Activated naive CD4-positive, alpha-beta T cell treated with anti-CD3 and anti-CD28 coated beads for 36 hours (primary cell): ENCODE measurements around the gene P3R3URF. TPM values are rescaled to one million over a fixed set of nuclear protein-coding genes. Genes with fewer than 3 reads are reported as not detected.
A peak's percentile ranks its signal among the peaks of the same experiment; 100 is the strongest.

Experiments used
- CTCF ChIA-PET: fragments of 350-600 bp; sonication (Branson Sonifier 250); formaldehyde crosslinking; loops from one replicate; lab custom pipeline; 2021; ENCODE audit warnings: antibody characterized with exemption; lab: Charles Lee
- DNase-seq: peaks from one replicate; pipeline ENCODE4 v3.0.0-alpha.2; 2020
- H3K27ac Mint-ChIP-seq: one replicate; pipeline ENCODE4 v1.8.0; 2021; ENCODE audit warnings: mild to moderate bottlenecking, mixed read lengths
- H3K27me3 Mint-ChIP-seq: one replicate; pipeline ENCODE4 v1.8.0; 2021; ENCODE audit warnings: low read depth, mixed read lengths
- H3K36me3 Mint-ChIP-seq: one replicate; pipeline ENCODE4 v1.8.0; 2021; ENCODE audit warnings: low read depth, mixed read lengths
- H3K4me1 Mint-ChIP-seq: one replicate; pipeline ENCODE4 v1.8.0; 2021; ENCODE audit warnings: low read depth, mixed read lengths
- H3K4me3 Mint-ChIP-seq: one replicate; pipeline ENCODE4 v1.8.0; 2021; ENCODE audit warnings: mild to moderate bottlenecking, moderate library complexity, mixed read lengths
- H3K9me3 Mint-ChIP-seq: one replicate; pipeline ENCODE4 v1.8.0; 2021; ENCODE audit warnings: mixed read lengths
- intact Hi-C: fragments of 100-400 bp; cut with micrococcal nuclease; formaldehyde crosslinking; loops from one replicate; pipeline ENCODE4 v1.15.1; 2023
- total RNA-seq, 2 experiments: library from RNA; stranded (reverse); gene quantifications; one replicate each; pipeline ENCODE4 v1.2.3, GENCODE V29; 2021

P3R3URF gene
- total RNA-seq, 2 experiments from 2014 or later, result not detected

- Mint-ChIP-seq H3K9me3 (no peaks in the 10 kb centered on the region), H3K27me3 (peaks cover 24% of the 10 kb centered on the region), H3K36me3 (no peaks in the 10 kb centered on the region), H3K27ac (no peak overlapping the region), H3K4me3 (no peak overlapping the region), H3K4me1 (peaks cover 13% of the 10 kb centered on the region)
- DNase-seq, result no peak
- CTCF ChIA-PET, result no interaction called here
- intact Hi-C loops, result no loop called here
Measured at GRCh38 chr1:46136711-46137110, 39.6 kb downstream of the P3R3URF start.

- Mint-ChIP-seq H3K9me3 (no peaks in the 10 kb centered on the region), H3K4me3 (no peak overlapping the region), H3K27me3 (peaks cover 39% of the 10 kb centered on the region), H3K4me1 (peaks cover 19% of the 10 kb centered on the region), H3K27ac (no peak overlapping the region), H3K36me3 (no peaks in the 10 kb centered on the region)
- peak; percentile 8 for DNase-seq
- CTCF ChIA-PET, result interaction anchor here (0.7 to 1.1 kb wide), 2 partner anchors 17 to 46 kb away, joined by 3 read pairs; no protein-coding TSS in a partner anchor
- intact Hi-C loops, result loop anchor here (5.0 kb wide), 1 partner anchor 552 kb away; the partner anchor contains the start of gene NASP
Measured at GRCh38 chr1:46134660-46135331, 41.5 kb downstream of the P3R3URF start.

- Mint-ChIP-seq H3K27me3 (peaks cover 44% of the 10 kb centered on the region), H3K4me3 (peak overlapping the region; percentile 84), H3K36me3 (no peaks in the 10 kb centered on the region), H3K9me3 (no peaks in the 10 kb centered on the region), H3K27ac (no peak overlapping the region), H3K4me1 (peaks cover 19% of the 10 kb centered on the region)
- CTCF ChIA-PET, result no interaction called here
- intact Hi-C loops, result loop anchor here (2.0 to 5.0 kb wide), 3 partner anchors 33 to 552 kb away; partner anchors contain the start of genes NASP and RAD54L
- no peak for DNase-seq
Measured at GRCh38 chr1:46133781-46134350, 42.4 kb downstream of the P3R3URF start.

GRCh38 chr1:46133181-46133658, 43.1 kb downstream of the P3R3URF start:
- Mint-ChIP-seq H3K4me1 (peaks cover 19% of the 10 kb centered on the region), H3K36me3 (no peaks in the 10 kb centered on the region), H3K4me3 (peak overlapping the region; percentile 84), H3K27ac (no peak overlapping the region), H3K27me3 (peaks cover 48% of the 10 kb centered on the region), H3K9me3 (no peaks in the 10 kb centered on the region)
- DNase-seq, result no peak
- CTCF ChIA-PET, result no interaction called here
- intact Hi-C loops, result loop anchor here (2.0 to 5.0 kb wide), 3 partner anchors 34 to 551 kb away; partner anchors contain the start of genes NASP and RAD54L

- Mint-ChIP-seq H3K27me3 (peaks cover 50% of the 10 kb centered on the region), H3K27ac (peak within 1 kb of the TSS; percentile 56), H3K4me1 (peaks cover 19% of the 10 kb centered on the region), H3K36me3 (no peaks in the 10 kb centered on the region), H3K9me3 (no peaks in the 10 kb centered on the region), H3K4me3 (peak within 1 kb of the TSS; percentile 84)
- intact Hi-C loops, result loop anchor here (2.0 to 5.0 kb wide), 3 partner anchors 34 to 550 kb away; partner anchors contain the start of genes NASP and RAD54L
- CTCF ChIA-PET, result interaction anchor here (0.8 to 1.1 kb wide), 4 partner anchors 47 to 96 kb away, joined by 3 to 5 read pairs (median 3); partner anchors contain the start of gene POMGNT1
- peak; percentile 90 for DNase-seq
Measured at GRCh38 chr1:46132529-46133180, 43.6 kb downstream of the P3R3URF start, which contains the start of gene PIK3R3. PIK3R3 (minus strand) TSS chr1:46132629; CDS start chr1:46131952, 677 bp downstream.

GRCh38 chr1:46131712-46132528, 44.4 kb downstream of the P3R3URF start:
- DNase-seq, result peak; percentile 38
- Mint-ChIP-seq H3K4me3 (peak overlapping the region; percentile 84), H3K27me3 (peaks cover 50% of the 10 kb centered on the region), H3K9me3 (no peaks in the 10 kb centered on the region), H3K27ac (no peak overlapping the region), H3K4me1 (peaks cover 19% of the 10 kb centered on the region), H3K36me3 (no peaks in the 10 kb centered on the region)
- intact Hi-C loops, result loop anchor here (2.0 to 5.0 kb wide), 3 partner anchors 35 to 550 kb away; partner anchors contain the start of genes NASP and RAD54L
- CTCF ChIA-PET, result interaction anchor here (0.6 to 1.1 kb wide), 6 partner anchors 28 to 95 kb away, joined by 3 to 5 read pairs (median 3); partner anchors contain the start of gene POMGNT1

- peaks cover 50% of the 10 kb centered on the region for H3K27me3 Mint-ChIP-seq
- peaks cover 19% of the 10 kb centered on the region for H3K4me1 Mint-ChIP-seq
- no peaks in the 10 kb centered on the region for H3K9me3 Mint-ChIP-seq
- intact Hi-C loops, result loop anchor here (5.0 kb wide), 1 partner anchor 549 kb away; the partner anchor contains the start of gene NASP
- H3K27ac Mint-ChIP-seq, result no peak overlapping the region
- DNase-seq, result no peak
- no peaks in the 10 kb centered on the region for H3K36me3 Mint-ChIP-seq
- CTCF ChIA-PET, result interaction anchor here (0.6 to 1.1 kb wide), 2 partner anchors 29 to 51 kb away, joined by 3 to 4 read pairs; no protein-coding TSS in a partner anchor
- no peak overlapping the region for H3K4me3 Mint-ChIP-seq
Measured at GRCh38 chr1:46131093-46131492, 45.2 kb downstream of the P3R3URF start.

GRCh38 chr1:46130606-46131005, 45.7 kb downstream of the P3R3URF start:
- peaks cover 19% of the 10 kb centered on the region for H3K4me1 Mint-ChIP-seq
- CTCF ChIA-PET, result no interaction called here
- H3K4me3 Mint-ChIP-seq, result no peak overlapping the region
- no peak for DNase-seq
- no peak overlapping the region for H3K27ac Mint-ChIP-seq
- intact Hi-C loops, result loop anchor here (5.0 kb wide), 1 partner anchor 548 kb away; the partner anchor contains the start of gene NASP
- no peaks in the 10 kb centered on the region for H3K9me3 Mint-ChIP-seq
- no peaks in the 10 kb centered on the region for H3K36me3 Mint-ChIP-seq
- H3K27me3 Mint-ChIP-seq, result peaks cover 50% of the 10 kb centered on the region

GRCh38 chr1:46130121-46130520, 46.2 kb downstream of the P3R3URF start:
- no peak overlapping the region for H3K27ac Mint-ChIP-seq
- intact Hi-C loops, result loop anchor here (5.0 kb wide), 1 partner anchor 548 kb away; the partner anchor contains the start of gene NASP
- no peak for DNase-seq
- H3K36me3 Mint-ChIP-seq, result no peaks in the 10 kb centered on the region
- H3K4me1 Mint-ChIP-seq, result peaks cover 19% of the 10 kb centered on the region
- CTCF ChIA-PET, result no interaction called here
- no peak overlapping the region for H3K4me3 Mint-ChIP-seq
- peaks cover 50% of the 10 kb centered on the region for H3K27me3 Mint-ChIP-seq
- H3K9me3 Mint-ChIP-seq, result no peaks in the 10 kb centered on the region

GRCh38 chr1:46128344-46128743, 47.9 kb downstream of the P3R3URF start:
- Mint-ChIP-seq H3K27ac (no peak overlapping the region), H3K4me1 (peaks cover 16% of the 10 kb centered on the region), H3K27me3 (peaks cover 42% of the 10 kb centered on the region), H3K9me3 (no peaks in the 10 kb centered on the region), H3K36me3 (no peaks in the 10 kb centered on the region), H3K4me3 (no peak overlapping the region)
- intact Hi-C loops, result no loop called here
- DNase-seq, result no peak
- CTCF ChIA-PET, result no interaction called here
